ENCODE data around the gene SGMS1.
"Not testable (repeated sequence)": the region's sequence is repeated elsewhere in the genome, so short reads cannot be mapped to it uniquely, and the experiment has no call there.

The SGMS1 gene

GRCh38 chr10:50369931-50370330 lies 253.8 kb downstream of the SGMS1 start:
- DNase-seq (ENCODE audit: low spot score): no peak
- POLR2A ChIA-PET (ENCODE audit: low non-redundant PET): no interaction called here
- CTCF ChIA-PET: no interaction called here
- TF ChIP-seq CTCF (conservative IDR thresholded peaks at IDR 0.05; ENCODE audit: low read depth): no peak
- no peak overlapping the region for H3K27ac ChIP-seq

DNA sequence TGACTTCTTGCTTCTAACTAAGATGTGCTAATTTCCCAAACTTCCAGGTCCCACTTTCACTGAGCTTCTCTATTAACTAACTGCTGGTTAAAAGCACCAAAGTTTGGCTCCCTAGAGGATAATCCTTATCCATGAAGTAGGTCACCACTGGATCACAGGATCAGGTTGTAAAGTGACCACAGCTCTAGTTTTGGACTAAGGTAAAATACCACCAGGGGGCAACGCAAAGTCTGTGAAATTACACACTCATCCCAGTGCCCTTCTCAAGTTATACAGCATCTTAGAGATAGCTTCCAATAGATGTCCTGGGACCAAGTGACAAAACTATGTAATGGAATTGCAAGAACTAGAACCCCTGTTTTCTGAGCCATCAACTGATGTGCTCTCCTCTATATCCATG lies 256.0 kb downstream of the SGMS1 start:
- ChIA-PET POLR2A (ENCODE audit: low non-redundant PET) (no interaction called here), CTCF (interaction anchor here (0.6 to 1.1 kb wide), 3 partner anchors 24 to 103 kb away, joined by 3 read pairs; no protein-coding TSS in a partner anchor)
- no peak for DNase-seq (ENCODE audit: low spot score)
- TF ChIP-seq CTCF (conservative IDR thresholded peaks at IDR 0.05; ENCODE audit: low read depth): 0 out of 2 replicates have a peak, but pooled peaks have one; percentile 6
- H3K27ac ChIP-seq: no peak overlapping the region

- H3K27ac ChIP-seq; DNase-seq (ENCODE audit: low spot score); CTCF ChIA-PET; POLR2A ChIA-PET (ENCODE audit: low non-redundant PET): not testable (repeated sequence)
These were observed 257.3 kb downstream of the SGMS1 start for GRCh38 chr10:50366421-50366820.

GRCh38 chr10:50364730-50365129 lies 259.0 kb downstream of the SGMS1 start:
- DNase-seq (ENCODE audit: low spot score); CTCF ChIA-PET; H3K27ac ChIP-seq; POLR2A ChIA-PET (ENCODE audit: low non-redundant PET): not testable (repeated sequence)

- POLR2A ChIA-PET (ENCODE audit: low non-redundant PET): no interaction called here
These were observed 261.1 kb downstream of the SGMS1 start for GRCh38 chr10:50362547-50363125.

DNA sequence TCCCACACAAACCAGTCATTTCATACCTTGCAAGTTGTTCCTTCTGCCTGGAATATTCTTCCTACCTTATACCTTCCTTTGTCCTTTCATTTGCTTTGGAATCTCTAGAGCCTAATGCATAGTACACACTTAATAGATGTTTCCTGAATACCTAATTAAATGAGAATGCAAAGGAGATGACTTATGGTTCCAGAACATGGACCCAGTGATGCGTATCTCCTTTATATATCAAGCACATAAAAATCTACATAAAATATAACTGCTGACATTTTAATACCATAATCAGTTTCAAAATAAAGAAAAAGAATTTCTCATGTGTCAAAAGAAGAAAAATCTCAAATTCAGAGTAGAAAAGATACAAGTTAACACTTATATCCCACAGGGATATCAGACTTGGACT lies 261.8 kb downstream of the SGMS1 start:
- no peak overlapping the region for H3K27ac ChIP-seq
- ChIA-PET POLR2A (ENCODE audit: low non-redundant PET) (no interaction called here), CTCF (interaction anchor here (0.6 kb wide), 2 partner anchors 60 to 252 kb away, joined by 3 read pairs; no protein-coding TSS in a partner anchor)
- no peak for TF ChIP-seq CTCF (conservative IDR thresholded peaks at IDR 0.05; ENCODE audit: low read depth)
- DNase-seq (ENCODE audit: low spot score): no peak

More at GRCh38 chr10:50362547-50363125, 261.1 kb downstream of the SGMS1 start:
- no peak for DNase-seq (ENCODE audit: low spot score)
- CTCF ChIA-PET: interaction anchor here (0.6 kb wide), 1 partner anchor 251 kb away, joined by 3 read pairs; no protein-coding TSS in a partner anchor
- no peak for TF ChIP-seq CTCF (conservative IDR thresholded peaks at IDR 0.05; ENCODE audit: low read depth)
- H3K27ac ChIP-seq: no peak overlapping the region

DNA sequence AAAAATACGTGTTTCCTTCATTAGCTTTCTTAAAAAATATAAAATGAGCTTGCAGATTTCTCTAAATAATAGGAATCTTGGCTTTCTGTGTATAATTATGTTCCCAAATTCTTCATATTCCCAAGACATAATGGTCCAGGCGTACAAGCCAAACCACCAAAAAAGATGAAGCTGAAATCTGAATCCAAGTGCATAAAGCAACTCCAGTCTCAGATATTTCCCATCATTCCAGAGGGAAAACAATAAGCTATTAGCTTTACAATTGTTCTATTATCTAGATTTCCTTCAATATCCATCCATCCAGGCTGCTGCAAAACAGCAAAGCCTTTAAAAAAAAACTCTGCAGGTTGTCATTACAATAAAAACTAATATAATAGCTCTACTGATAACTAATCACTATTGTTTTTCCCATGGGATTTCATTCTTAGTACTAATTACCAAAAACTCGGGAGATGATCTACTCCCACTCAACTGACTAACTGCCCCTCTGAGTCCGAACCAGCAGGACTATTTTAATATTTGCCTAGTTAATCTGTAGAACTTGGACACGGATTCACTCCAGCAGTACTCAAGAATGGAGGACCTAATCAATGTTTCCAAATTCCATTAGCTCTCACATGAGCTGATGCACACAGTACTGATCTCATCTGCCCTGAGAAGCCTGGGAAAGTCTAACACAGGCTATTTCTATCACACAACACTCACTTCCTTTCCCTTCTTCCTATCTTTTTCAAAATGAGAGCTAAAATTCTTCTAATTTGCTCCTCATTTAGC lies 263.5 kb downstream of the SGMS1 start:
- ChIA-PET POLR2A (ENCODE audit: low non-redundant PET) (no interaction called here), CTCF (interaction anchor here (0.6 to 0.7 kb wide), 3 partner anchors 18 to 201 kb away, joined by 3 to 4 read pairs (median 3); no protein-coding TSS in a partner anchor)
- no peak for DNase-seq (ENCODE audit: low spot score)
- H3K27ac ChIP-seq: no peak overlapping the region
- no peak for TF ChIP-seq CTCF (conservative IDR thresholded peaks at IDR 0.05; ENCODE audit: low read depth)
